H9 (cell line): ENCODE results near the gene AIF1L. TPM values are rescaled to one million over a fixed set of nuclear protein-coding genes. Genes with fewer than 3 reads are reported as not detected.

Source experiments
- DNase-seq: peaks from one replicate; pipeline ENCODE4 v3.0.0-alpha.2; 2017
- H2AFZ ChIP-seq: one replicate; pipeline ENCODE4 v1.6.1; 2013; ENCODE audit warnings: mild to moderate bottlenecking, low read length, control low read depth, moderate library complexity
- H2AK5ac ChIP-seq: 2 replicates; pipeline ENCODE4 v1.6.1; 2013; ENCODE audit warnings: low read length, control low read depth, mixed read lengths; ENCODE audit not compliant: insufficient read length
- H2BK120ac ChIP-seq: one replicate; pipeline ENCODE4 v1.6.1; 2013; ENCODE audit warnings: low read depth, mild to moderate bottlenecking, low read length, control low read depth, inconsistent platforms; ENCODE audit not compliant: poor library complexity, severe bottlenecking
- H2BK12ac ChIP-seq: 2 replicates; pipeline ENCODE4 v1.6.1; 2013; ENCODE audit warnings: low read length, control low read depth, mixed read lengths, low read depth; ENCODE audit not compliant: insufficient read length
- H2BK15ac ChIP-seq: 2 replicates; pipeline ENCODE4 v1.6.1; 2013; ENCODE audit warnings: low read depth, low read length, control low read depth
- H2BK20ac ChIP-seq: one replicate; pipeline ENCODE4 v1.6.1; 2013; ENCODE audit warnings: low read depth, mild to moderate bottlenecking, low read length, control low read depth, inconsistent platforms; ENCODE audit not compliant: poor library complexity, severe bottlenecking
- H2BK5ac ChIP-seq: 2 replicates; pipeline ENCODE4 v1.6.1; 2013; ENCODE audit warnings: low read length, control low read depth, mixed read lengths; ENCODE audit not compliant: insufficient read length
- H3K14ac ChIP-seq: 2 replicates; pipeline ENCODE4 v1.6.1; 2013; ENCODE audit warnings: low read length, control low read depth; ENCODE audit not compliant: insufficient read depth
- H3K18ac ChIP-seq: 2 replicates; pipeline ENCODE4 v1.6.1; 2013; ENCODE audit warnings: low read depth, mild to moderate bottlenecking, mixed read lengths, low read length, control low read depth; ENCODE audit not compliant: insufficient read length
- H3K23ac ChIP-seq: 2 replicates; pipeline ENCODE4 v1.6.1; 2013; ENCODE audit warnings: low read length, control low read depth, mixed read lengths, low read depth; ENCODE audit not compliant: insufficient read length
- H3K23me2 ChIP-seq: 2 replicates; pipeline ENCODE4 v1.6.1; 2013; ENCODE audit warnings: low read depth, mild to moderate bottlenecking, mixed read lengths, low read length, control low read depth; ENCODE audit not compliant: insufficient read length, poor library complexity, severe bottlenecking
- H3K27ac ChIP-seq: 2 replicates; pipeline ENCODE4 v1.5.1; 2013; ENCODE audit warnings: low read length, control low read depth, mixed read lengths, low read depth; ENCODE audit not compliant: insufficient read length
- H3K27me3 ChIP-seq: 2 replicates; pipeline ENCODE4 v1.6.1; 2013; ENCODE audit warnings: low read length, control low read depth, inconsistent platforms; ENCODE audit not compliant: insufficient read depth
- H3K4ac ChIP-seq: 2 replicates; pipeline ENCODE4 v1.6.1; 2013; ENCODE audit warnings: low read depth, mild to moderate bottlenecking, control low read depth, inconsistent platforms, low read length, moderate library complexity
- H3K4me1 ChIP-seq: 2 replicates; pipeline ENCODE4 v1.6.1; 2013; ENCODE audit warnings: low read length, control low read depth, inconsistent platforms; ENCODE audit not compliant: insufficient read depth
- H3K4me2 ChIP-seq: 2 replicates; pipeline ENCODE4 v1.6.1; 2013; ENCODE audit warnings: low read length, control low read depth, mixed read lengths; ENCODE audit not compliant: insufficient read length, insufficient read depth
- H3K56ac ChIP-seq: 2 replicates; pipeline ENCODE4 v1.6.1; 2013; ENCODE audit warnings: low read depth, mild to moderate bottlenecking, mixed read lengths, low read length, control low read depth; ENCODE audit not compliant: insufficient read length
- H3K79me1 ChIP-seq: 2 replicates; pipeline ENCODE4 v1.6.1; 2013; ENCODE audit warnings: low read depth, mild to moderate bottlenecking, moderate library complexity, low read length, control low read depth, inconsistent platforms; ENCODE audit not compliant: insufficient read depth, poor library complexity, severe bottlenecking
- H3K79me2 ChIP-seq: 2 replicates; pipeline ENCODE4 v1.6.1; 2013; ENCODE audit warnings: low read length, control low read depth, inconsistent platforms; ENCODE audit not compliant: insufficient read depth
- H3K9ac ChIP-seq: 2 replicates; pipeline ENCODE4 v1.6.1; 2013; ENCODE audit warnings: low read length, control low read depth, mixed read lengths; ENCODE audit not compliant: insufficient read length; ENCODE audit errors: extremely low read depth
- H3K9me3 ChIP-seq: one replicate; pipeline ENCODE4 v1.6.1; 2013; ENCODE audit warnings: low read depth, low read length, inconsistent platforms; ENCODE audit not compliant: control insufficient read depth
- H3T11ph ChIP-seq: one replicate; pipeline ENCODE4 v1.6.1; 2013; ENCODE audit warnings: mild to moderate bottlenecking, low read length, control low read depth, inconsistent platforms
- H4K20me1 ChIP-seq: one replicate; pipeline ENCODE4 v1.6.1; 2013; ENCODE audit not compliant: control insufficient read depth, insufficient read length, insufficient read depth
- H4K5ac ChIP-seq: 2 replicates; pipeline ENCODE4 v1.6.1; 2013; ENCODE audit warnings: low read depth, mild to moderate bottlenecking, mixed read lengths, low read length, control low read depth; ENCODE audit not compliant: insufficient read length
- H4K8ac ChIP-seq: replicated peaks from 2 replicates; pipeline ENCODE4 v1.6.1; 2013; ENCODE audit warnings: low read length, control low read depth, mixed read lengths, low read depth; ENCODE audit not compliant: insufficient read length
- H4K91ac ChIP-seq: 2 replicates; pipeline ENCODE4 v1.6.1; 2013; ENCODE audit warnings: low read depth, mild to moderate bottlenecking, moderate library complexity, mixed read lengths, low read length, control low read depth; ENCODE audit not compliant: insufficient read length
- H3K27ac Mint-ChIP-seq, 3 experiments: 2 replicates in 2 of 3; 3 replicates in 1 of 3; pipeline ENCODE4 v1.8.0; 2020 to 2021; ENCODE audit warnings: mixed read lengths in 3 of 3, mild to moderate bottlenecking in 1 of 3, moderate library complexity in 1 of 3
- H3K27me3 Mint-ChIP-seq: 2 replicates; pipeline ENCODE4 v1.8.0; 2021; ENCODE audit warnings: low read depth, mild to moderate bottlenecking, moderate library complexity, mixed read lengths
- H3K36me3 Mint-ChIP-seq, 3 experiments: 2 replicates in 2 of 3; 3 replicates in 1 of 3; pipeline ENCODE4 v1.8.0; 2020 to 2021; ENCODE audit warnings: low read depth in 3 of 3, mixed read lengths in 3 of 3; ENCODE audit not compliant: insufficient read depth in 1 of 3
- H3K4me1 Mint-ChIP-seq, 2 experiments: 2 replicates each; pipeline ENCODE4 v1.8.0; 2020; ENCODE audit warnings: mixed read lengths in 2 of 2
- H3K4me3 Mint-ChIP-seq, 2 experiments: 2 replicates in 1 of 2; 3 replicates in 1 of 2; pipeline ENCODE4 v1.8.0; 2020 to 2021; ENCODE audit warnings: mild to moderate bottlenecking in 2 of 2, mixed read lengths in 2 of 2, moderate library complexity in 1 of 2
- H3K9me3 Mint-ChIP-seq, 2 experiments: 2 replicates in 1 of 2; 3 replicates in 1 of 2; pipeline ENCODE4 v1.8.0; 2020; ENCODE audit warnings: mild to moderate bottlenecking in 2 of 2, mixed read lengths in 2 of 2, moderate library complexity in 1 of 2
- WGBS: extraction: QIAGEN DNeasy Blood & Tissue Kit; methylation state at CpG from one replicate; pipeline ENCODE4 v1.1.7; 2013; ENCODE audit warnings: missing lambda C conversion rate, low lambda C conversion rate, mixed read lengths; ENCODE audit not compliant: insufficient read length; ENCODE audit errors: extremely low coverage; 5-methylcytosine and 5-hydroxymethylcytosine counted together
- total RNA-seq: library from RNA; stranded (reverse); gene quantifications from 2 replicates; pipeline ENCODE4 v1.2.1, GENCODE V29; 2021
- TF ChIP-seq, protein P1 (sequence below): fragments of 200-600 bp; sonication (generic); conservative IDR thresholded peaks from 3 replicates; pipeline ENCODE4 v1.8.0; 2021; ENCODE audit warnings: antibody characterized with exemption, mild to moderate bottlenecking

The AIF1L gene
- total RNA-seq, 1 experiment from 2014 or later, result 122 TPM

- no peak overlapping the region for H2BK15ac ChIP-seq
- DNase-seq, result no peak
- no peaks in the 10 kb centered on the region; the same call in 1 of the 2 replicates for H3K79me2 ChIP-seq
- H2BK5ac ChIP-seq, result no peak overlapping the region
- peaks cover 14% of the 10 kb centered on the region; the same call in 1 of the 2 replicates for H3K4me1 ChIP-seq
- H3K14ac ChIP-seq, result no peak overlapping the region
- no peak overlapping the region for H4K91ac ChIP-seq
- no peak overlapping the region for H3K23ac ChIP-seq
- peaks cover 44 to 54% of the 10 kb centered on the region in 2 experiments for H3K4me1 Mint-ChIP-seq
- no peak overlapping the region for H2BK120ac ChIP-seq
- peaks cover 9 to 29% (median 22%) of the 10 kb centered on the region in 3 experiments; a peak in 6 of 7 replicates for H3K36me3 Mint-ChIP-seq
- H3K4ac ChIP-seq, result no peak overlapping the region; the same call in 1 of the 2 replicates
- H3K4me2 ChIP-seq, result no peak overlapping the region
- peaks cover 23% of the 10 kb centered on the region for H3K27me3 Mint-ChIP-seq
- no peak overlapping the region for H3K18ac ChIP-seq
- H3K9ac ChIP-seq, result no peak overlapping the region
- H3K79me1 ChIP-seq, result no peaks in the 10 kb centered on the region
- no CpG with 5 or more reads among the region's 8 CpGs for WGBS
- no peak overlapping the region for H3K27ac ChIP-seq
- no peak overlapping the region for H3K27ac Mint-ChIP-seq
- no peaks in the 10 kb centered on the region; a peak in 1 of 5 replicates for H3K9me3 Mint-ChIP-seq
- no peak overlapping the region for H3T11ph ChIP-seq
- H2AK5ac ChIP-seq, result no peak overlapping the region
- no peak overlapping the region for H3K56ac ChIP-seq
- H4K8ac ChIP-seq, result no peak overlapping the region
- H2AFZ ChIP-seq, result no peak overlapping the region
- H2BK20ac ChIP-seq, result no peak overlapping the region
- no peaks in the 10 kb centered on the region for H4K20me1 ChIP-seq
- H3K9me3 ChIP-seq, result no peaks in the 10 kb centered on the region
- no peaks in the 10 kb centered on the region for H3K27me3 ChIP-seq
- H3K4me3 Mint-ChIP-seq, result peak overlapping the region; percentile 78 to 82
- TF ChIP-seq, protein P1, sequence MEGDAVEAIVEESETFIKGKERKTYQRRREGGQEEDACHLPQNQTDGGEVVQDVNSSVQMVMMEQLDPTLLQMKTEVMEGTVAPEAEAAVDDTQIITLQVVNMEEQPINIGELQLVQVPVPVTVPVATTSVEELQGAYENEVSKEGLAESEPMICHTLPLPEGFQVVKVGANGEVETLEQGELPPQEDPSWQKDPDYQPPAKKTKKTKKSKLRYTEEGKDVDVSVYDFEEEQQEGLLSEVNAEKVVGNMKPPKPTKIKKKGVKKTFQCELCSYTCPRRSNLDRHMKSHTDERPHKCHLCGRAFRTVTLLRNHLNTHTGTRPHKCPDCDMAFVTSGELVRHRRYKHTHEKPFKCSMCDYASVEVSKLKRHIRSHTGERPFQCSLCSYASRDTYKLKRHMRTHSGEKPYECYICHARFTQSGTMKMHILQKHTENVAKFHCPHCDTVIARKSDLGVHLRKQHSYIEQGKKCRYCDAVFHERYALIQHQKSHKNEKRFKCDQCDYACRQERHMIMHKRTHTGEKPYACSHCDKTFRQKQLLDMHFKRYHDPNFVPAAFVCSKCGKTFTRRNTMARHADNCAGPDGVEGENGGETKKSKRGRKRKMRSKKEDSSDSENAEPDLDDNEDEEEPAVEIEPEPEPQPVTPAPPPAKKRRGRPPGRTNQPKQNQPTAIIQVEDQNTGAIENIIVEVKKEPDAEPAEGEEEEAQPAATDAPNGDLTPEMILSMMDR, result no peak
- peaks cover 3% of the 10 kb centered on the region for H3K23me2 ChIP-seq
- no peak overlapping the region for H4K5ac ChIP-seq
- H2BK12ac ChIP-seq, result no peak overlapping the region
These were observed 1.6 kb downstream of the AIF1L start for GRCh38 chr9:131097948-131098278.
